T47D (cell line): ENCODE results near the gene UMAD1.

Source experiments
- DNase-seq, 2 experiments: peaks; one replicate each; pipeline versions ENCODE4 v3.0.0 to v3.0.0-alpha.2; 2011 to 2012; ENCODE audit warnings: low read depth in 1 of 2, low spot score in 1 of 2
- JUND ChIP-seq: IDR thresholded peaks from 2 replicates; pipeline ENCODE4 v1.6.1; 2012; ENCODE audit warnings: low read depth
- in situ Hi-C: cut with HindIII; loops from 2 replicates; pipeline ENCODE4 v1.10.0; 2016; ENCODE audit warnings: low sequenced_read_pairs, low pct_unique_long_range_greater_than_20kb

The UMAD1 gene

DNA sequence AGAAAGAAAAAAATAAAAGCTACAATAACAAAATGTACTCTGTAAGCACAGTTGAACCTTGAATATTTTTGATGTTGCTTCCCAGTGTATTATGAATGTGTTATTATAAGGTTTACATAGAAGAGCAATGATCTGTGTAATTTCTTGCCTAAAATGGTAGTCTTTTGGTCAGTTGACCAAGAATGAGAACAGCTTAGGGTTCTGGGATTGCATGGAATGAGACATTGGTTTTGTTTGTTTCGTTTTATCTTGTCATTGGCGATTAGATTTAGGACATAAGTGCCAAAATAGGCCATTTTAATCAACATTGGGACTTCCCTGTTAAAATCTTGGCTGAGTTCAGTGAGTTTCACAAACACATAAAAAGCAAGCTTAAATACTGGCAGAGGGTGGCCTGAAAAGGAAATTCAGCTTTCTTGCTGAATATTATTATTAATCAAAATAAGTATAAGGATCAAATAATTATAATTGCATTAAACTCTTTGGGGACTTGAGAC, 278.9 kb downstream of the UMAD1 start:
- in situ Hi-C loops, result no loop called here
- no peak for TF ChIP-seq JUND
- no peak for DNase-seq

DNA sequence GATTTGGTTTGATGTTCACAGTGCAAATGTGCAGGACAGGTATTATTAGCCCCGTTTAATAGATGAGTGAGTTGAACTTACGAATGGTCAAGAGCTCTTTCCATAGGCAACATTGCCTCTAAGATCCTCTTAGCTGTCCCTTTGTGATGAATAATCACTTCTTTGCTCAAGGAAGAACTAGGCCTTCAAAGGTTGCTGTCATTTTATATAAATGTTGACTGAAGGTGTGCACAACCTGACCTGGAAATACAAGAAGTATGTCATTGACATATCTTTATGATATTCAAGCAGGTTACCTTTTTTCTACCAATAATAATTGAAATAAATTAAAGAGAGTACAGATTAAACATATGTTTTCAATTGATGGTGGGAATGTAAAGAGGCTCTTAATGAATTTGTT, 279.5 kb downstream of the UMAD1 start:
- no peak for TF ChIP-seq JUND
- in situ Hi-C loops, result no loop called here
- DNase-seq, result no peak

DNA sequence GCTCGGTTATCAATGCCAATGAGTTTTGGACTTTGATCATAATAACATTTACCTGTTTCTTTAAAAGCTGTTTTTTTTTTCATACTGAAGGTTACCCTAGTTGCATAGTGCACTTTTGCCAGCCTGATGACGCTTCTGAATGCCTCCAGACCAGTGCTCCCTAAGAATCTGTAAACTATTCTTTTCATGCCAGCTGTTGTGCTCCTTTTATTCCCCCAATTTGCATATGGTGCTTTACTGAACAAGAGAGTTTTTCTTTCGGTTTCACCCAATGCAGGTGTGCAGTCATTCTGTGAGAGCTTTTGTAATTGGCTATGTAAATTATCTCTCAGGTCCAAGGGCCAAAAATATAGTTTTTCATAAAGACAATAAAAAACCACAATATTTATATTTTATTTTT, 279.9 kb downstream of the UMAD1 start:
- no peak for TF ChIP-seq JUND
- in situ Hi-C loops, result no loop called here
- no peak for DNase-seq

DNA sequence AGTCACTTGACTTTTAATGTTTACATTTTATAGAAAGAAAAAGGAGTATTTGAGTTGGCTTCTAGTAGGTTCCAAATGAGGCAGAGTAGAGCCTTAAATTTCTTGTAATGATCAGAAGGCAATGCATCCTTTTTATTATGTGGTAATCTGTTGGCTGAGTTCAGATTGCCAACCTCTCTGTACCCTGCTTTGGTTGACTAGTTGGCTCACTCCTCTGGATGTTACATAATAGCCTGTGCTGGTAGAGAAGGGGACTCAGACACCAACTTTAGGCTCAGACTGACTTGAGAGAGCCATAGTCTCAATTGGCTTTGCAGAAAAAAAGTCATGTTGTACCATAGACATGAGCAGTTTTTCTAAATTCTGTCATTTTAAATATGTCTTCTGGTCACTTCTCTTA, 281.3 kb downstream of the UMAD1 start:
- no peak for DNase-seq
- in situ Hi-C loops, result no loop called here
- TF ChIP-seq JUND, result no peak

DNA sequence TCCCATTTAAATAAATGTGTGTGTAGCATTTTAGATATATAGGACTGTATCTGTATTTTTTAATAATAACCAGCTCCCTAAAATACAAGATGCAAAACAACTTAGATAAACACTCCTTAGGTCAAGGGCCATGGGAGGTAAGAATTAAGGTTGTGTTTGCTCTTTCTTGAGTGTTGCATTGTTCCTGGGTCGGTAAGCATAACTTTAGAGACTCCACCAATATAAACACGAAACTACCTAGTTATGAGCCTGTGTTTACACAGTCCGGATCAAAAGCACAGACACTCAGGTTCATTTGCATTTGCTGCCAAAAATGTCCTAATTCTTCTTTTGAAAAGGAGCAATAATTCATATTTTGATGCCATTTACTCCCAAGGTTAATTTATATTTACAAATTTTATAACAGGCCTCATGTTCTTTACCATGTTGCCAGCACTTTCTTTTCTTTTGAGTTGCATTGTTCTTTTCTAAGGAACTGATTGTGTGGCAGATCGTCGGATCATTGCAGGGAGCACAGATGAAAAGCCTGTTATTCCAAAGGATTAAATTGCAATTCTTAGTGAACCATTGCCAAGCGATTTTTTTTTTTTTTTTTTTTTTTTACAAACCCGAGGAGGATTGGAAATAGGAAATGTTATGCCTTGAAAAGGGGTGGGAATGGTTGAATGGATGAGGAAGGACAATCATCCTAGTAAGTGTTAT, 282.3 kb downstream of the UMAD1 start:
- no peak for DNase-seq
- in situ Hi-C loops, result no loop called here
- no peak for TF ChIP-seq JUND

DNA sequence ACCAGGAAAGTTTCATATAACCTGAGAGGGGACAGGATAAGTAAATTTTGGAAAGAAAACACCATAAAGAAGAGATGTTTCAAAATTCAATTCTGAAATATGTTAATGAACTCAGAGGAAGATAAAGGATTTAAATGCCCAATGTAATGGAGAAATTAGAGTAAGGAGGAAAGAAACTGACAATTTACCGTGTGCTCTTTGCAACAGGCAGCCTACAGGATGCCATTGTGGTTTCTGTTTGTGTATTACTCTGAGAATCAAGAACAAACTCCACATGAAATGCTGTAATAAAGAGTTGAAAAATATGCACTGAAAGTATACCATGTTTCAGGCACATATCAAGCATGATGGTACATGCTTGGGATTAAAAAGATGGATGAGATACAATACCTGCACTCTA, 283.3 kb downstream of the UMAD1 start:
- no peak for DNase-seq
- no peak for TF ChIP-seq JUND
- in situ Hi-C loops, result no loop called here

DNA sequence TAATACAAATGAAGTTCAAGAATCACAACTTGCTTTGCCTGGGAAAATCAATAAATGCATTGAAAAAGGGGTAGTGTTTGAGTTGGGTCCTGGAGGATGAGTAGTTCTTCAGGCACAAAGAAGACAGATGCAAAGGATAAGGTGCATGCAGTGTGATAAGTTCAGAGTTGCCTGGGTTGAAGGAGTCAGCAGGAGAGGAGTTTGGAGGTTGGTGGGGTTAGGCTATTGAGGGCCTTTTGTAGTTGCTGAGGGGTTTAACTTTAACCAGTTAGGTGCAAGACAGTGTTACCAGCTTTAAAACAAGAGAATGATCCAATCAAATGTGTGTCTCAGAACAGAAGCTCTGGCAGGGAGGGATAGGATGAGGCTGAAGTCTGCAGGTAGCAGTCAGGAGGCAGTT, 283.8 kb downstream of the UMAD1 start:
- no peak for DNase-seq
- TF ChIP-seq JUND, result no peak
- in situ Hi-C loops, result no loop called here
